ENCODE results near the gene IQCF5.
"Not testable (repeated sequence)": the region's sequence is repeated elsewhere in the genome, so short reads cannot be mapped to it uniquely, and the experiment has no call there.

The IQCF5 gene

DNA sequence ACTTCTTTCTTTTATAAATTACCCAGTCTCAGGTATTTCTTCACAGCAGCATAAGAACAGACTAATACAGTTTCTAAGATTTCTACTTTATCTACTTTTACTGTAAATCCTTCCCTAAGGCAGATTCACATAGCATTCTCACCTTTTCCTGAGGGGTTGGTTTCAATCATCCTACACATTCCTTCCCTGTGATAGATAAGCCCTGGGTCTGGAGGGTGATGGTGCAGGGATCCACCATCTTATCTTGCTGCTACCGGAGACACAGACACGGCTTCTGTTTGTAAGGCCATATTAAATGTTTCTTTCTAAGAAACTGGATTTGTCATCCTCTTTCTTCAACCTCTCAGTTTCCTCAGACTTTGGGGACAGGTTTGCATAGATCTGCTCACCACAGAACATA is 6.1 kb downstream of the IQCF5 start:
- DNase-seq (ENCODE audit: low read depth, low spot score) = peak; percentile 63

DNA sequence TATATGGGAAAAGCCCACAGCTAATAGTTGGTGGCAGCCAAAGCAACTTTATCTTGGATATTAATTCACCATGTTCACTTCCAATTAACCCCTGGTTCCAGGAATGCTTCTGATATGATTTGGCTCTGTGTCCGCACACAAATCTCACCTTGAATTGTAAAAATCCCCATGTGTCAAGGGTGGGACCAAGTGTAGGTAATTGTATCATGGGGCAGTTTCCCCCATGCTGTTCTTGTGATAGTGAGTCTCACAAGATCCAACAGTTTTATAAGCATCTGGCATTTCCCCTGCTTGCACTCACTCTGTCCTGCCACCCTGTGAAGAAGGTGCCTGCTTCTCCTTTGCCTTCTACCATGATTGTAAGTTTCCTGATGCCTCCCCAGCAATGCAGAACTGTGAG is 6.5 kb downstream of the IQCF5 start:
- peak; percentile 12 for DNase-seq (ENCODE audit: low read depth, low spot score)

DNA sequence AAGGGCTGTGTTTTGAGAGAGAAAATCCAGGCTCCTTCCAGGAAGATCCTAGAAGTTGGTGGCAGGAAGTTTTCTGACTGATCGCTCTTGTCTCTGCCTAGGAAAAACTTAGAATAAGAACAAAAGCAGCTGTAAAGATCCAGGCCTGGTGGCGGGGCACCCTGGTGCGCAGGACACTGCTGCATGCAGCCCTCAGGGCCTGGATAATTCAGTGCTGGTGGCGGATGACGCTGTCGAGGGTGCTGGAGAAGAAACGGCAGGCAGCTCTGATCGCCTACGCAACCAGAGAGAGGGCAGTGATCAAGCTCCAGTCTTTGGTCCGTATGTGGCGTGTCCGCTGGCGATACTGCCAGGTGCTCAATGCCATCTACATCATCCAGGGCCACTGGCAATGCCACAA is 12.5 kb downstream of the IQCF5 start:
- peak; percentile 94 for DNase-seq (ENCODE audit: low read depth, low spot score)

DNA sequence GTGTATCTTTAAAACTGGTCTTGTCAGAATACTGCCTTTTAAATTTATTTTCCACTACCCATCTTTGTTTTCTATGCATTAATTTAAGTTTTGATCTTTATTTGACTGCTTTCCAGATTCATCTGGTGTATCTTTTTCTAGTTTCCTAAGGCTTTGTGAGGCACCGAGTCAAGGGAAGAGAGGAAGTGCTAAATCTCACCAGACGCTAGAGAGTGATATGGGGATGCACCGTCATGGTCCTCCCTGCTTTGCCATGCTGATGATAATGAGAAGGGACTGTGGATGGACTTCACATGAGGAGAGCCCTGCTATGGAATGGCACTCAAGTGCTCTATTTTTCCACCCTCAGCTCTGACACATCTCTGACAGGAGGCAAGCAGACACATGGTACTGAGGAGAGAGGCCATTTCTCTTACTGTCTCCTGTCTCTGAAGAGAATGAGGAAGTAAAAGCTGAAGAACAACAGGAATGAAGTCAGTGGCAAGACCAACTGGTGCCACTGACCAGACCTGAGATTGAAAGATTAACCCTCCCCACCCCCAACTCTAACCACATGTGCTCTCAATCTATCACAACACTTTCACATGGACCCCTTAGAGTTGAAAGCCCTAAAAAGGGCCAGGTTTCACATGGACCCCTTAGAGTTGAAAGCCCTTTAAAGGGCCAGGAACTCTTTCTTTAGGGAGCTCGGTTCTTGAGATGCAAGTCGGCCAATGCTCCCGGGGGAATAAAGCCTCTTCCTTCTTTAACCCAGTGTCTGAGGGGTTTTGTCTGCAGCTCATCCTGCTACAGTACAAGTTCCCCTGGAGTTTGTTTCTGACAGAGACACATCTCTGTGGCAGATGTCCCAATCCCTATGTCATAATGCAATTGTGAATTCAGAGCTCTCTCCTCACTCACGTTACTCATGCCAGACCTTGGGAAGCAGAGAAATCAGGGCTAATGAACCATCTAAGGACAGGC is 14.4 kb downstream of the IQCF5 start, which contains the start of gene IQCF2:
IQCF2 (plus strand) TSS at position 913 of the 963 bp plus-strand sequence. CDS start 52 bp downstream, outside the sequence.
- no peak for DNase-seq (ENCODE audit: low read depth, low spot score)

DNA sequence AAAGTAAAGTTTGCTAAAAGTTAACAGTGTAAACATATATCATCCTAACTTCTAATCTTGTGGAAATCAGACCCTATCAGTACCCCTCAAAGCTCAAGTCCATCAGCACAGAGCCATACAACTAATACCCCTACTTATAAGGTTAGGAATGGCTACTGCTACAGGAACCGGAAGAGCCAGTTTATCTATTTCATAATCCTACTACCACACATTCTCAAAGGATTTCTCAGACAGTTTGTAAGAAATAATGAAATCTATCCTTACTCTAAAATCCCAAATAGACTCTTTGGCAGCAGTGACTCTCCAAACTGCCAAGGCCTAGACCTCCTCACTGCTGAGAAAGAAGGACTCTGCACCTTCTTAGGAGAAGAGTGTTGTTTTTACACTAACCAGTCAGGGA is 20.0 kb downstream of the IQCF5 start:
- DNase-seq (ENCODE audit: low read depth, low spot score) = not testable (repeated sequence)

DNA sequence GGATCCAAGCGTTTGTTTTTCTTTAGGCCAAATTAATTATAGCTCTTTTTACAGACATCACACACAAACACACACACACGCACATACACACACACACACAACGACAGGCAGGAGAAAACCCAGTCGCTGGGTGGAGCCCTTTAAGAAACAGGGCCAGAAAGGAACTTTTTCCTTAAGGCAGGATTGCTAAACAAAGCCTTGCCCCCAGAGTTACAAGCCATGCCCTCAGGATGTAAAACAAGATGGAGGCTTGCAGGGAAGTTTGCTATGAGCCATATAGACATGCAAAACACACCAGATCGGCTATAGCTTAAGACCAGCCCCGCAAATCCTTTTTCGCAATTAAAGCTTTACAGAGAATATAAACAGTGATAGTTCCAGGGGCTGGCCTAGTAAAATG is 30.3 kb downstream of the IQCF5 start:
- DNase-seq (ENCODE audit: low read depth, low spot score) = peak; percentile 82

DNA sequence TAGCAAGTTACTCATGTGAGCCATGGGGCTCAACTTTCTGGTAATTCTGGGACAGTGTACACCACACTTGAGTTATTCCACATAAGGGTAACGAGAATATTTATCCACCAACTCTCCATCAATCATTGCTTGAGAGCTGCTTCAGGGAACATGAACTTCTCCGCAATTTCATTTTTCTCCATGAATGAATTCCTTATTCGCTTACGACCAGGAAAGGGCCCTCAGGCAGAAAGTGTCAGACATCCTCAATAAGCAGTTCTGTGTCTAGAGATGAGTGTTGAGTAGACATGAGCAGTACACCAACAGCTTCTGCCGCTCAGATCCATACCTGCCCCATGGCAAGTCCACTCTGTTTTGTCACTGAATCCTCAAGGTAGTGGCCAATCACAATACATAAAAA is 38.8 kb downstream of the IQCF5 start:
- DNase-seq (ENCODE audit: low read depth, low spot score) = no peak

DNA sequence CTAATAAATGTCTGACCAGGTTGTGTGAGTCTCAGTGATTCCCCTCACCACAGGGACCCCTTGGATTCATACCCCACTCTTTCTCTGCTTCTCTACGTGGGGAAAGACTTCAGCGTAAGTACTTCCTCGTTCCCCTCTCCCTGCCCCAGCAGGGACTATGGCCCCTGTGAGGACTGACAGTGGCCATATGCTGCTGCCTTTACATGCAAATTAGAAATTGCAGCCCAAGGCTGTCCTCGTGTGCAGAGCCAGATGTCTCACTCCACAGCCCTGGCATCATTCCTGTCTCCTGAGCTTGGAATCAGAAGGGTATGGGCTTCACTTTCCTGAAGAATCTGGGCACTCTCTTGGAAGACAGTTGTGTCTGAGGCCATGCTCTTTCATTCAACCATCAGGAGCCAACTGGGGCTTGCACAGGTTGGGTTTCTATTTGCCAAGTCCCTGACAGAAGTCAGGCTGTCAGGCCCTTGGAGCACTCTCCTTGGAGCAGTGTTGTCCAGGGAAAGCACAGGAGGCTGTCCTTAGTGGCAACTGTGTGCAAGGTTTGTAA is 44.5 kb downstream of the IQCF5 start:
- DNase-seq (ENCODE audit: low read depth, low spot score) = peak; percentile 43

DNA sequence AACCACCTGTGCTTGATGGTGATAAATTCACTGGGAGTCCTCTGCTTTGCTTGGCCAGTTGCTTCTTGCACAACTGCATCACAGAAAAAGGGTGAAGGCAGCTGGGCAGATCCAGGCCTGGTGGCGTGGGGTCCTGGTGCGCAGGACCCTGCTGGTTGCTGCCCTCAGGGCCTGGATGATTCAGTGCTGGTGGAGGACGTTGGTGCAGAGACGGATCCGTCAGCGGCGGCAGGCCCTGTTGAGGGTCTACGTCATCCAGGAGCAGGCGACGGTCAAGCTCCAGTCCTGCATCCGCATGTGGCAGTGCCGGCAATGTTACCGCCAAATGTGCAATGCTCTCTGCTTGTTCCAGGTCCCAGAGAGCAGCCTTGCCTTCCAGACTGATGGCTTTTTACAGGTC is 45.1 kb downstream of the IQCF5 start:
- DNase-seq (ENCODE audit: low read depth, low spot score) = peak; percentile 21

DNA sequence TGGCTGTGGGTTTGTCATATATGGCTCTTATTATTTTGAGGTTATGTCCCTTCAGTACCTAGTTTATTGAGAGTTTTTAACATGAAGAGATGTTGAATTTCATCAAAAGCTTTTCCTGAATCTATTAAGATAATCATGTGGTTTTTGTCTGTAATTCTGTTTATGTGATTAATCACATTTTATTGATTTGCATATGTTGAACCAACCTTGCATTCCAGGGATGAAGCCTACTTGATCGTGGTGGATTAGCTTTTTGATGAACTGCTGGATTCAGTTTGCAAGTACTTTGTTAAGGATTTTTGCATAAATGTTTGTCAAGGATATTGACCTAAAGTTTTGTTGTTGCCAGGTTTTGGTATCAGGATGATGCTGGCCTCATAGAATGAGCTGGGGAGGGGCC is 47.1 kb downstream of the IQCF5 start:
- DNase-seq (ENCODE audit: low read depth, low spot score) = no peak

Measured in ELF-1 (cell line).